Testis (tissue), 2 donors: ENCODE measurements around the gene SEMA3B.

Experiments used
- CTCF ChIP-seq, 3 experiments: fragments of 450-650 bp in 2 of 3; fragments of 200-600 bp in 1 of 3; sonication (generic) in 1 of 3; IDR thresholded peaks; one replicate each; pipeline ENCODE4 v1.5.1; 2016 to 2019; ENCODE audit warnings: antibody characterized with exemption in 3 of 3, mild to moderate bottlenecking in 2 of 3, moderate library complexity in 1 of 3
- POLR2A ChIP-seq: fragments of 450-650 bp; IDR thresholded peaks from one replicate; pipeline ENCODE4 v1.6.1; 2017; ENCODE audit warnings: antibody characterized with exemption, mild to moderate bottlenecking, moderate library complexity

- TF ChIP-seq CTCF (IDR thresholded peaks at IDR 0.05) = peak; percentile 69 to 83 (median 77)
- no peak for TF ChIP-seq POLR2A
Observed at GRCh38 chr3:50324351-50325112, 55.6 kb downstream of the SEMA3B start.
